GM19351 (cell line): ENCODE results near the gene MARCHF9.

Experiments
- ATAC-seq: cut with Tn5 transposase; IDR thresholded peaks from one replicate; pipeline ENCODE4 v1.9.1; 2021; ENCODE audit warnings: mild to moderate bottlenecking, moderate library complexity; ENCODE audit not compliant: unreplicated experiment

MARCHF9 gene

DNA sequence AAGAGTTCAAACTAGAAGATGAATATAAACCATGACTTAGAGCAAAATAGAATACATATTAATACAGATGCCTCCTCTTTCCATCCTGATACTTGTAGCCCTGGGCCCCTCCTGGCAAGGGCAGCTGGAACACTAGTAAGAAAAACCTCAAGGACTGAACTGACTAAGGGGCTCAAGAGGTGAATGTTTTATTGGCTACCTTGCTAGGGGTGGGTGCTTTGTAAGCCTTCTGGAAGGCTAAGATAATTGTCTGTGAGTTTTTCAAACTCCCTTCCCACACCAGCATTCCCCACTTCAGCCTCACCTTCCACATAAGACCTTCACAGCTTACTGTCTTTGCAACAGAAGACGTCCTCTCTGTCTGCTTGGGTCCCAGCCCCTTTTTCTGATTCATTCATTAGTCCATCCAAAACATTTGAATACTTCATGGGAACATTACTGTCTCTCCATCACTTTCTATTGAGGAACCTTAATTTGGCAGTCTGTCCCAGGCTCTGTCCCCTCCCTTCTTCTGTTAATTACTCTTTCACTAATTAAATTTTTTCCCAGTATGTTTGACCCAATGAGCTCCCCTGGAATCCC lies 1.1 kb upstream of the MARCHF9 start:
- no peak for ATAC-seq

GRCh38 chr12:57755194-57755453 lies 221 bp downstream of the MARCHF9 start:
- no peak for ATAC-seq

GRCh38 chr12:57755454-57756372 lies 810 bp downstream of the MARCHF9 start:
- ATAC-seq: no peak

- peak; percentile 25 for ATAC-seq
These were observed 1.8 kb downstream of the MARCHF9 start for GRCh38 chr12:57756406-57757341.

- ATAC-seq: no peak
These were observed 2.9 kb downstream of the MARCHF9 start for GRCh38 chr12:57757771-57758170.

- no peak for ATAC-seq
These were observed 3.9 kb downstream of the MARCHF9 start for GRCh38 chr12:57758552-57759359.

GRCh38 chr12:57759360-57759980 lies 4.6 kb downstream of the MARCHF9 start:
- ATAC-seq: no peak

- no peak for ATAC-seq
These were observed 5.6 kb downstream of the MARCHF9 start for GRCh38 chr12:57760347-57760982.

- no peak for ATAC-seq
These were observed 6.6 kb downstream of the MARCHF9 start for GRCh38 chr12:57761391-57761998.

DNA sequence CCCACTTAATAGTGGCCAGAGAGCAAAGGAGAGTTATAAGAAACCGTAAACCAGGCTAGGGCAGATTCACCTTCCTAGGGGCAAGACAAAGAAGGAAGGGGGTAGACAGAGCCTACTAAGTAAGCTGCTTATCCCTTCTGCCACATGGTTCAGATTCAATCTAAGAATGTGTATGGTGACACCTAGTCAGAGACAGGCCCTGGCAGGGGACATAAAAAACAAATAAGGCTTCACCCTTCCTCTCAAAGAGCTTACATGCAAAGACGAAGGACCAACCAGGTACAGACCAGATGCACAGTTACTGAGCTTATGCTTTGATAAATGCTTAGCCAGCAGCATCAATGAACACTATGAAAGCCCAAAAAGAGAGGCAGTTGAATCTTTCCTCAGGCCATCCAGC lies 7.6 kb downstream of the MARCHF9 start:
- ATAC-seq: no peak

- no peak for ATAC-seq
These were observed 9.2 kb downstream of the MARCHF9 start for GRCh38 chr12:57763881-57764661.

DNA sequence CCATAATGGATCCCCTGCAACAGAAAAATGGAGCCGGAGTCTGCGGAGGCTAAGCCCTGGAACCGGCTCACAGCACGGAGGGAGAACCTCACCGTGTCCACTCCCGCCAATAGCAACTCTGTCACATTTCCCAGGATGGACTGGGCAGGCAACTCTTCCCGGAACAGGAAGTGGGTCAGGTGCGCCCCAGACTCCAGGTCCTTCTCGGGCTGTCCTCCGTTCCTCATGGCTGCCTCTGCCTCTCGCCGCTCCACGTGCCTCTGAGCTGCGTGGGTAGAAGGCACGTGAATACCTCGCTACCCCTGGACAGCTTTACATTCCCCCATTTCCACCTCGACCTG lies 9.7 kb downstream of the MARCHF9 start:
- peak; percentile 1 for ATAC-seq

- ATAC-seq: peak; percentile 64
These were observed 10.2 kb downstream of the MARCHF9 start for GRCh38 chr12:57765003-57765697.

DNA sequence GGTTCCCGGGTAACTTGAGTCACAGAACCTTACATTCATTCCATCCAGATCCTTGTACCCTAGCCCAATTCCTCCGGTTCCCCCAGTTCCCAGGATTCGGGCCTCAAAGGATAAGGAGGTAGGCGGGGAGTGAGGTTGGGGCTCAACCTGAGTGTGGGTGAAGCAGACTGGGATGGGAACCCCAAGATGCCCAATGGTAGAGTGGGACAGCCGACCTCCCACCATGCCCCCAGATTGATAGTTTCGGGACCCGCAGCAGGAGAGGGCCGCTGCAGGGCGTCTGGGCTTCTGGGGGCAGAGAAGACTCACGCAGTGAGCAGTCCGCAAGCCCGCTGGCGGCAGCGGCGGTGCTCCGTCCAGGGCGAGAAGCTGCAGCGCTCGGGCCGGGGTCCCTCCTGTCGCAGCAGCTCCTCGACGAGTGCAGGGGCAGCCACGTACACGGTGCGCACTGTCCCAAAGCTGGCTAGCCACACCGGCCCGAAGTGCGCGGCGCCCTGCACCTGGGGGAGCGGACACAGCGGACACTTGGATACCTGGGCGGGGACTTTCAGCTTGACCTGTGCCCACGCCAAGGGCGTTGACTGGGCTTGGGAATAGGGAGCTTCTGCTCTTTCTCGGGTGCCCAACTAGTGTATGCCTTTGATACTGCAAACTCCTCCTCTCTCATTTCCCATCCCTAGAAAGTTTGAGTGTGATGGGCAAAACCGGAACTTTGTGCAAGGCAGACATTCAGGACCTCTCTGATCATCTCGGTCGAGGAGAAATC lies 11.0 kb downstream of the MARCHF9 start:
- ATAC-seq: no peak

DNA sequence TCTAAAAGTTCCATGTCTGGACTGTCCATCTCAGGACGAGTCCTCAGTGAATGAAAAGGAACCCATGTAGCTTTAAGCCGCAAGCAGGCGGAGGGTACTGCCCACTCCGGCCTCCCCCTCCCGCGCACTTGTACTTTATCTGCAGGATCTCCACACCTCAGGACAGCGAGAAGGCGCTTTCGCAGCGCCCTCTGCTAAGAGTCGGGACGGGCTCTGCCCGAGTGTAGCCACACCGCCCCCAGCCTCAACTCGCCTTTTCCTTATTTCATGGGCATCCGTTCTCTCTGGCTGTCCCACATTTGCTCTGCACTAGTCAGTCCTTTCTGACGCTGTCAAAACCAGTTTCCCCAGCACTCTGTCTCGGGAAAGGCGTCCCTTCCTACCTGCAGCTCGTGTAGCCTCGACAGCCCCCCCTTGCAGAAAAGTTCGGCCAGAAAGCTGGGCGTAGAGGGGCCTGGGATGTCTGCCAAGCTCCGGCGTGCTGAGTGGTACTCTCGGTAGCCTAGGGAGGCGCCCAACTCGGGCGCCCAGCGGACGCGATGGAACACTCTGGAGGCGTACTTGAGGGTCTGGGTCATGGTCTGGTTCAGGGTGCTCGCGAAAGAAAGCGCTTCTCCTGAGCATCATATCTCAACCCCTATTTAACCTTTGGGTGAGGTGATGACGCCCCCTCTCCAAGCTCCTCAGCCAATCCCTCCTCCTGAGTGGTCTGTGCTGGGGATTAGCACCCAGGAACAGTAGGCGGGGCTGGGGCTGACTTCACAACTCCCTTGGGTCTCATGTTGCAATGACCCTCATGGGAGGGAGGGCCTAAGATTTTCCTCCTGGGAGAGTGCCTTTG lies 11.8 kb downstream of the MARCHF9 start, which contains the start of gene CYP27B1:
Gene CYP27B1, minus strand, starts transcription at position 615 of the 841 bp plus-strand sequence. Its CDS starts 37 bp downstream, at position 578.
- ATAC-seq: no peak

- no peak for ATAC-seq
These were observed 12.4 kb downstream of the MARCHF9 start for GRCh38 chr12:57767305-57767698.
